Measurements from ENCODE around the gene SLC29A2.
"Not testable (repeated sequence)": the region's sequence is repeated elsewhere in the genome, so short reads cannot be mapped to it uniquely, and the experiment has no call there.

Gene SLC29A2

GRCh38 chr11:66333896-66334604, 37.5 kb downstream of the SLC29A2 start:
- no peak for DNase-seq (ENCODE audit: low read depth)

DNA sequence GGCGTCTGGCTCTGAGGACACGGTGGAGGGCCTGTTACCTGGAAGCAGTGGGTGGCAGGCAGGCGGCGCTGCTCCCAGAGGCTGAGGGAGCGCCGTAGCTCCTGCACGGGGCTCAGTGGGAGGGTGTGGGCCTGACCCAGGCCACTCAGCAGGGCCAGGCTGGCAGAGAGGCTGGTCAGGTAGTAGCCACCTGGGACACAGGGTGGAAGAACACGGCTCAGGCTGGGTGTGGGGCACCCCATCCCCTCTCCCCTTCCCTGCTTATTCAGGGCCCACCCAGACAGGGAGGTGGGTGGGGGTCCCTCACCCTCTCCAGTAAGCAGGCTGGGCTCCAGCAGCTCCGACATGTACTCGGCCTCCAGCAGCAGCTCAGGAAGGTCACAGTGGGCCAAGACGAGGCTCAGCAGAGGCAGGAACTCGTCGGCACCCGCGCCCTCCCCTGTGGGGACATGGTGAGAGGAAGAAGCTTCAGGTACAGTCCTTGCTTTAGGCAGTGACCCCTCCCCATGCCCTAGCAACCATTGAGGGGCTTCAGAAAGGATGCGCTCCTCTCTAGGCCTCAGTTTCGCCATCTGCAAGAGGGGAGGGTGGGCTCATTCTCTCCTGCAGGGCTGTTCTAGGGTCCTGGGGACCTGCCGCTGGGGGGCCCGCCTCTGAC, 38.2 kb downstream of the SLC29A2 start:
- no peak for DNase-seq (ENCODE audit: low read depth)

- DNase-seq (ENCODE audit: low read depth), result no peak
Observed at GRCh38 chr11:66332371-66333219, 39.0 kb downstream of the SLC29A2 start.

DNA sequence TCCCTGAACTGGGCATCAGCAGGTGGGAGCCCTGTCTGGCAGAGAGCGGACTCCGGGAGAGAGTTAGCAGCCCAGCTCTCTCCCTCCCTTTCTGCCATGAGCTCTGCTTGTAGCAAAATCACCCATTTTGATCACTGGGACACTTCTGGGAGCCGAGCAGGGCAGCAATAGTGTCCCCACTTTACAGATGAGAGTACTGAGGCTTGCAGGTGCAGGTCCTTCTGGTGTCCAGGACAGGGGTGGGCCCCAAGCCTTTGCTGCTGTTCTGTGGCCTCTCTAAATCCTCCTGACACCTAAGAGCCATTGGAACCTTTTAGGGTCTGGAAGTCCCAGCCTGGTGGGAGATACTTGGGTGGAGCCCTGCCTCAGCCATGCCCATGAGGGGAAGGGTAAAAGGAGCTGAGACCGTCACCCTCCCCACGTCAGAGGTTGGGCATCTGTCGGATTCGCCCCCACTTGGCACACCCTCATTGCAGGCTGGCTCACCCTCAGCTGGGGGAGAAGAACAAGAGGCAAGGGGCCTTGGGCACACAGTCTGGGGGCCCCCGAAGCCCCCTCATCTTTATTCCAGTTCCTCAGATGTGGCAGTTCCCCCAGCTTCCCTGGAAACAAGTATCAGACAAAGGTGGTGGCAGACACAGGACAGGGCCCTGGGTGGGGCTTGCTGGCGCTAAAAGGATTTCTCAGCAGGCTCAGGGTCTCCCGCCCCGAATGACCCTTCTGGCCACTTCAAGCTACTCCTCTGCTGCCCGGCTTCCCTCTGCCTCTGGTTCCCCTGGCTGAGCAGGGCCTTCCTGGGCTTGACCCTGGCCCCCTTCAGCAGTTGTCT, 39.8 kb downstream of the SLC29A2 start:
- DNase-seq (ENCODE audit: low read depth), result no peak

- no peak for DNase-seq (ENCODE audit: low read depth)
Observed at GRCh38 chr11:66330931-66331330, 40.6 kb downstream of the SLC29A2 start.

GRCh38 chr11:66329165-66329673, 42.3 kb downstream of the SLC29A2 start:
- no peak for DNase-seq (ENCODE audit: low read depth)

DNA sequence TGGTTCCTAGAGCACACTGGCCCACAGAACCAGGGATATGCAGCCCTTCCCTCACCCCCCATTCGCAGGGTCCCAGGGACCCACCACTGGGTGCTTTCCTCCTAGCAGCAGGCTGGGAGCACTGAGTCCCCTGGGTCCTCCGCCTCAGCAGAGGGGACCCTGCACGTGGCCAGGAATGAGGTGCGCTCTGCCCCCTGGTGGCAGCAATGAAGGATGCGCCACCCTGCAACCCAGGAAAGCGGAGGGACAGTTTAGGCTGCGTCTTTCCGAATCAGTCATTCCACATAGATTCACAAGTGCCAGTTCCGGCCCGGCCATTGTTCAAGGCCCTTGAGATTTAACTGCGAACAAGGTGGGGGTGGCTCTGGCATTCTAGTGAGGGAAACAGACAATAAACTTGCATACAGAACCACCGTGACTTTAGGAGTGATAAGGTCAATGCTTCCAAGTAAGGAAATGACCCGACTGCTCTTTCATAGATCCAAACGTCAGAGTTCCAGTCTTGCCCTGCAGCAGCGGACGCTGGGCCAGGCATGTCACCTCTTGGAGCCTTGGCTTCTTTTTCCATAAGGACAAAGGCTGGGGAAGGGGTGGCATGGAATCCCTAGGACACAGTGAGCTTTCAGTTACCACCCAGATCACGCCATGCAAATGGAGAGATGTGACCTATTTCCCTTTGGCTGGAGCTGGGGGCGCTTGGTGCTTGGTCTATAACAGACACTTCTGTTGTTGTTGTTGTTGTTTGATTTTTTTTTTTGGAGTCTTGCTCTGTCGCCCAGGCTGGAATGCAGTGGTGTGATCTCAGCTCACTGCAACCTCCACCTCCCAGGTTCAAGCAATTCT, 43.0 kb downstream of the SLC29A2 start:
- no peak for DNase-seq (ENCODE audit: low read depth)

GRCh38 chr11:66328031-66328301, 43.6 kb downstream of the SLC29A2 start:
- no peak for DNase-seq (ENCODE audit: low read depth)

DNA sequence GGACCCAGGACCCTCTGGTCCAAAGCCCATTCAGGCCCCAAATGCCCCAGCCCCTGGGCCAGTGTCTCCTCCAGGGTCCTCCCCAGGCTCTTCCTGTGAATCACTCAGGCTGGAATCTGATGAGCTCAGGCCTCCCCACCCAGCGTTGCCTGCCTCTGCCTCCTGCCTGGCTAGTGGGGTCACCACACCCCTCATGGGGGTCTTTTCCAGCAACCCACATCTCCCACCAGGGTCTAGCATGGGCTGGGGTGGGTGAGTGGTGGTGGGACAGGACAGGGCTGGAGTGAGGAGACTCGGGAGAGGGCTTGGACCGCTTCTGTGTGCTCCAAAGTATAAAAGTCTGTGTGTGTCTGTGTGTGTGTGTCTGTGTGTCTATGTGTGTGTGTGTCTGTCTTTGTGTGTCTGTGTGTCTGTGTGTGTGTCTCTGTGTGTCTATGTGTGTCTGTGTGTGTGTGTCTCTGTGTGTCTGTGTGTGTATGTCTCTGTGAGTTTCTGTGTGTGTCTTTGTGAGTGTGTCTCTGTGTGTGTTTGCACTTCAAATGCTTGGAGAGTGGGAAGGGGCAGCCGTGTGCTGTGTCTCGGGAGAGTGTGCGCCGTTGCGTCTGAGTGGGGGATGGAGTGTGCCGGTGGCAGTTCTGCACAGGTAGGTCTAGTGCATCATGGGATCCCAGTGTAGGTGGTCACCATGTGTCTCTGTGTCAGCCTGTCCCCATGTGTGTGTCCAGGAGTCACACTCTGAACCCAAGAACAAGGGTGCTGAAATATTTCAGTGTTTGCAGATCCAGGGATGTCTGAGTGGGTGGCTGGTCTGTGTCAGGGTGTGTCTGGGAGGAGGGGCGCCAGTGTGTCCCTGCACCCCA, 44.2 kb downstream of the SLC29A2 start:
- no peak for DNase-seq (ENCODE audit: low read depth)

GRCh38 chr11:66326261-66327111, 45.1 kb downstream of the SLC29A2 start:
- DNase-seq (ENCODE audit: low read depth), result no peak

GRCh38 chr11:66325263-66325671, 46.3 kb downstream of the SLC29A2 start:
- no peak for DNase-seq (ENCODE audit: low read depth)

- no peak for DNase-seq (ENCODE audit: low read depth)
Observed at GRCh38 chr11:66324664-66325063, 46.9 kb downstream of the SLC29A2 start.

DNA sequence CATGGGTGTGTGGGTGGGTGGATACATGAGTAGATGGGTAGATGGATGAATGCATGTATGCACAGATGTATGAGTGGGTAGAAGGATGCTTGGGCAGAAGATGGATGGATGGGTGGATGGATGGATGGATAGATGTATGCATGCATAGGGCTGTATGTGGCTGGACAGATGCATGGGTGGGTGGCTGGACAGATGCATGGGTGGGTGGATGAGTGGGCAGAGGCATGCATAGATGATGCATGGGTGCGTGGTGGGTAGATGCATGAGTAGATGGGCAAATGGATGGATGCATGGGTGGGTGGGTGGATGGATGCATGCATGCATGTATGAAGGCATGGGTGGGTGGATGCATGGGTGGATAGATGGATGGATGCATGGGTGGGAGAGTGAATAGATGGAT, 47.9 kb downstream of the SLC29A2 start:
- DNase-seq (ENCODE audit: low read depth), result no peak

- DNase-seq (ENCODE audit: low read depth), result no peak
Observed at GRCh38 chr11:66322732-66323427, 48.7 kb downstream of the SLC29A2 start.

- no peak for DNase-seq (ENCODE audit: low read depth)
Observed at GRCh38 chr11:66321606-66322005, 50.0 kb downstream of the SLC29A2 start.

DNA sequence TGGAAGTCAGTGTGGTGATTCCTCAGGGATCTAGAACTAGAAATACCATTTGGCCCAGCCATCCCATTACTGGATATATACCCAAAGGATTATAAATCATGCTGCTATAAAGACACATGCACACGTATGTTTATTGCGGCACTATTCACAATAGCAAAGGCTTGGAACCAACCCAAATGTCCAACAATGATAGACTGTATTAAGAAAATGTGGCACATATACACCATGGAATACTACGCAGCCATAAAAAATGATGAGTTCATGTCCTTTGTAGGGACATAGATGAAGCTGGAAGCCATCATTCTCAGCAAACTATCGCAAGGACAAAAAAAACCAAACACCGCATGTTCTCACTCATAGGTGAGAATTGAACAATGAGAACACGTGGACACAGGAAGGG, 50.8 kb downstream of the SLC29A2 start:
- DNase-seq (ENCODE audit: low read depth), result not testable (repeated sequence)

DNA sequence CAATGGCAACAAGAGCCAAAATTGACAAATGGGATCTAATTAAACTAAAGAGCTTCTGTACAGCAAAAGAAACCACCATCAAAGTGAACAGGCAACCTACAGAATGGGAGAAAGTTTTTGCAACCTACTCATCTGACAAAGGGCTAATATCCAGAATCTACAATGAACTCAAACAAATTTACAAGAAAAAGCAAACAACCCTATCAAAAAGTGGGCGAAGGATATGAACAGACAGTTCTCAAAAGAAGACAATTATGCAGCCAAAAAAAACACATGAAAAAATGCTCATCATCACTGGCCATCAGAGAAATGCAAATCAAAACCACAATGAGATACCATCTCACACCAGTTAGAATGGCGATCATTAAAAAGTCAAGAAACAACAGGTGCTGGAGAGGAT, 51.3 kb downstream of the SLC29A2 start:
- not testable (repeated sequence) for DNase-seq (ENCODE audit: low read depth)

GRCh38 chr11:66318600-66318970, 53.0 kb downstream of the SLC29A2 start:
- no peak for DNase-seq (ENCODE audit: low read depth)

Measured in non-pigmented ciliary epithelial cell (primary cell).